ENCODE results near the gene DIO1.
"Not testable (repeated sequence)": the region's sequence is repeated elsewhere in the genome, so short reads cannot be mapped to it uniquely, and the experiment has no call there.

The DIO1 gene

GRCh38 chr1:53881853-53882252 is 12.1 kb upstream of the DIO1 start:
- not testable (repeated sequence) for H3K4me3 ChIP-seq (ENCODE audit: low read length); H3K27me3 ChIP-seq (ENCODE audit: insufficient read depth, low read length); H3K4me1 ChIP-seq (ENCODE audit: insufficient read depth, low read length); H2AFZ ChIP-seq (ENCODE audit: low read depth, low read length); H3K9me3 ChIP-seq (ENCODE audit: low read length)
- H3K36me3 ChIP-seq (ENCODE audit: insufficient read depth, low read length), result peaks cover 49% of the 10 kb centered on the region

GRCh38 chr1:53883600-53883999 is 10.4 kb upstream of the DIO1 start:
- H3K4me1 ChIP-seq (ENCODE audit: insufficient read depth, low read length), result not testable (repeated sequence)

GRCh38 chr1:53888681-53889080 is 5.3 kb upstream of the DIO1 start:
- H3K4me3 ChIP-seq (ENCODE audit: low read length), result peak overlapping the region; percentile 98

More at GRCh38 chr1:53883600-53883999, 10.4 kb upstream of the DIO1 start:
- H2AFZ ChIP-seq (ENCODE audit: low read depth, low read length); H3K4me3 ChIP-seq (ENCODE audit: low read length); H3K27me3 ChIP-seq (ENCODE audit: insufficient read depth, low read length); H3K9me3 ChIP-seq (ENCODE audit: low read length): not testable (repeated sequence)
- H3K36me3 ChIP-seq (ENCODE audit: insufficient read depth, low read length), result peaks cover 45% of the 10 kb centered on the region

GRCh38 chr1:53889304-53890298 is 4.4 kb upstream of the DIO1 start, which contains the start of gene YIPF1:
YIPF1 (minus strand) TSS chr1:53889797; CDS start chr1:53888937, 860 bp downstream.
- Histone ChIP-seq H3K9me3 (ENCODE audit: low read length) (no peaks in the 10 kb centered on the region), H3K36me3 (ENCODE audit: insufficient read depth, low read length) (peaks cover 24% of the 10 kb centered on the region), H3K4me3 (ENCODE audit: low read length) (peak within 1 kb of the TSS; percentile 98), H3K4me1 (ENCODE audit: insufficient read depth, low read length) (peaks cover 9% of the 10 kb centered on the region), H2AFZ (ENCODE audit: low read depth, low read length) (peak within 1 kb of the TSS; percentile 92), H3K27me3 (ENCODE audit: insufficient read depth, low read length) (no peaks in the 10 kb centered on the region)

More at GRCh38 chr1:53888681-53889080, 5.3 kb upstream of the DIO1 start:
- H3K4me1 ChIP-seq (ENCODE audit: insufficient read depth, low read length), result peaks cover 9% of the 10 kb centered on the region
- no peaks in the 10 kb centered on the region for H3K27me3 ChIP-seq (ENCODE audit: insufficient read depth, low read length)
- peaks cover 27% of the 10 kb centered on the region for H3K36me3 ChIP-seq (ENCODE audit: insufficient read depth, low read length)
- no peaks in the 10 kb centered on the region for H3K9me3 ChIP-seq (ENCODE audit: low read length)
- H2AFZ ChIP-seq (ENCODE audit: low read depth, low read length), result no peak overlapping the region

- Histone ChIP-seq H3K36me3 (ENCODE audit: insufficient read depth, low read length) (peaks cover 20% of the 10 kb centered on the region), H3K4me1 (ENCODE audit: insufficient read depth, low read length) (peaks cover 9% of the 10 kb centered on the region), H3K9me3 (ENCODE audit: low read length) (no peaks in the 10 kb centered on the region), H3K4me3 (ENCODE audit: low read length) (peak overlapping the region; percentile 98), H2AFZ (ENCODE audit: low read depth, low read length) (peak overlapping the region; percentile 92), H3K27me3 (ENCODE audit: insufficient read depth, low read length) (no peaks in the 10 kb centered on the region)
These were observed 3.5 kb upstream of the DIO1 start for GRCh38 chr1:53890522-53890941.

- Histone ChIP-seq H2AFZ (ENCODE audit: low read depth, low read length) (no peak overlapping the region), H3K4me1 (ENCODE audit: insufficient read depth, low read length) (peaks cover 9% of the 10 kb centered on the region), H3K9me3 (ENCODE audit: low read length) (no peaks in the 10 kb centered on the region), H3K4me3 (ENCODE audit: low read length) (no peak overlapping the region), H3K27me3 (ENCODE audit: insufficient read depth, low read length) (no peaks in the 10 kb centered on the region), H3K36me3 (ENCODE audit: insufficient read depth, low read length) (peaks cover 17% of the 10 kb centered on the region)
These were observed 3.0 kb upstream of the DIO1 start for GRCh38 chr1:53891018-53891417.

- H3K9me3 ChIP-seq (ENCODE audit: low read length), result no peaks in the 10 kb centered on the region
- H3K36me3 ChIP-seq (ENCODE audit: insufficient read depth, low read length), result peaks cover 11% of the 10 kb centered on the region
- no peak overlapping the region for H3K4me3 ChIP-seq (ENCODE audit: low read length)
- H2AFZ ChIP-seq (ENCODE audit: low read depth, low read length), result no peak overlapping the region
- peaks cover 9% of the 10 kb centered on the region for H3K4me1 ChIP-seq (ENCODE audit: insufficient read depth, low read length)
- H3K27me3 ChIP-seq (ENCODE audit: insufficient read depth, low read length), result no peaks in the 10 kb centered on the region
These were observed 2.3 kb upstream of the DIO1 start for GRCh38 chr1:53891678-53892077.

- no peak overlapping the region for H3K4me3 ChIP-seq (ENCODE audit: low read length)
These were observed 1.1 kb upstream of the DIO1 start for GRCh38 chr1:53892911-53893310.

GRCh38 chr1:53894644-53895043 is 657 bp downstream of the DIO1 start:
- Histone ChIP-seq H3K4me3 (ENCODE audit: low read length) (no peak overlapping the region), H3K9me3 (ENCODE audit: low read length) (no peaks in the 10 kb centered on the region), H2AFZ (ENCODE audit: low read depth, low read length) (no peak overlapping the region), H3K36me3 (ENCODE audit: insufficient read depth, low read length) (no peaks in the 10 kb centered on the region), H3K27me3 (ENCODE audit: insufficient read depth, low read length) (no peaks in the 10 kb centered on the region), H3K4me1 (ENCODE audit: insufficient read depth, low read length) (peaks cover 4% of the 10 kb centered on the region)

More at GRCh38 chr1:53892911-53893310, 1.1 kb upstream of the DIO1 start:
- Histone ChIP-seq H3K4me1 (ENCODE audit: insufficient read depth, low read length) (peaks cover 9% of the 10 kb centered on the region), H3K36me3 (ENCODE audit: insufficient read depth, low read length) (peaks cover 5% of the 10 kb centered on the region), H3K27me3 (ENCODE audit: insufficient read depth, low read length) (no peaks in the 10 kb centered on the region), H2AFZ (ENCODE audit: low read depth, low read length) (no peak overlapping the region), H3K9me3 (ENCODE audit: low read length) (no peaks in the 10 kb centered on the region)

GRCh38 chr1:53895421-53895820 is 1.4 kb downstream of the DIO1 start:
- Histone ChIP-seq H3K27me3 (ENCODE audit: insufficient read depth, low read length) (no peaks in the 10 kb centered on the region), H3K4me1 (ENCODE audit: insufficient read depth, low read length) (no peaks in the 10 kb centered on the region), H3K9me3 (ENCODE audit: low read length) (no peaks in the 10 kb centered on the region), H2AFZ (ENCODE audit: low read depth, low read length) (no peak overlapping the region), H3K4me3 (ENCODE audit: low read length) (no peak overlapping the region), H3K36me3 (ENCODE audit: insufficient read depth, low read length) (no peaks in the 10 kb centered on the region)

- Histone ChIP-seq H3K27me3 (ENCODE audit: insufficient read depth, low read length) (no peaks in the 10 kb centered on the region), H3K4me3 (ENCODE audit: low read length) (no peak overlapping the region), H2AFZ (ENCODE audit: low read depth, low read length) (no peak overlapping the region), H3K4me1 (ENCODE audit: insufficient read depth, low read length) (peaks cover 6% of the 10 kb centered on the region), H3K9me3 (ENCODE audit: low read length) (no peaks in the 10 kb centered on the region), H3K36me3 (ENCODE audit: insufficient read depth, low read length) (no peaks in the 10 kb centered on the region)
These were observed 2.7 kb downstream of the DIO1 start for GRCh38 chr1:53896635-53897229.

GRCh38 chr1:53899206-53899628 is 5.2 kb downstream of the DIO1 start:
- Histone ChIP-seq H2AFZ (ENCODE audit: low read depth, low read length) (no peak overlapping the region), H3K36me3 (ENCODE audit: insufficient read depth, low read length) (no peaks in the 10 kb centered on the region), H3K4me3 (ENCODE audit: low read length) (no peak overlapping the region), H3K9me3 (ENCODE audit: low read length) (no peaks in the 10 kb centered on the region), H3K27me3 (ENCODE audit: insufficient read depth, low read length) (no peaks in the 10 kb centered on the region), H3K4me1 (ENCODE audit: insufficient read depth, low read length) (peaks cover 10% of the 10 kb centered on the region)

- Histone ChIP-seq H2AFZ (ENCODE audit: low read depth, low read length) (no peak overlapping the region), H3K27me3 (ENCODE audit: insufficient read depth, low read length) (no peaks in the 10 kb centered on the region), H3K36me3 (ENCODE audit: insufficient read depth, low read length) (no peaks in the 10 kb centered on the region), H3K4me1 (ENCODE audit: insufficient read depth, low read length) (peaks cover 10% of the 10 kb centered on the region), H3K9me3 (ENCODE audit: low read length) (no peaks in the 10 kb centered on the region), H3K4me3 (ENCODE audit: low read length) (no peak overlapping the region)
These were observed 5.7 kb downstream of the DIO1 start for GRCh38 chr1:53899708-53900107.

Data from neuron (in vitro differentiated cells).